HG03066 (cell line): Measurements from ENCODE around the gene MAP7.
"Not testable (repeated sequence)": the region's sequence is repeated elsewhere in the genome, so short reads cannot be mapped to it uniquely, and the experiment has no call there.

Experiments
- ATAC-seq: cut with Tn5 transposase; IDR thresholded peaks from one replicate; pipeline ENCODE4 v1.9.1; 2021; ENCODE audit warnings: low read depth; ENCODE audit not compliant: unreplicated experiment

Gene MAP7

DNA sequence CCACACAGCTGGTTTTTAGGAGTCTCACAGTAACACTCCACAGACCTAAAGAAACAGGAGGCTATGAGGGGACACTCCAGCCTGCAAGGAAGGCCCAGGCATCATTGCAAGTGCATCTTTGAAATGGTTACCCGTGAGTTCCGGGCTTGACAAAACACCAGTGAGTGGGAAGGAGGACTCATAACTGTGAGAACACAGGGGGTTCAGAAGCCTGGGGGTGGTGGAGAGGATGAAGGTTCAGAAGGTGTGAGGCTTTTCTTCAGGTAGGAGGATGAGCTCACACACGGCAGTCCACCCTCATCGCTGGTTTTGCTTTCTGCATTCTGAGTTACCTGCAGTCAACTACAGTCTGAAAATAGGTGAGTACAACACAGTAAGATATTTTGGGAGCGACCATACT is 39.9 kb downstream of the MAP7 start:
- ATAC-seq = no peak

GRCh38 chr6:136508725-136509392 is 41.4 kb downstream of the MAP7 start:
- ATAC-seq = no peak

DNA sequence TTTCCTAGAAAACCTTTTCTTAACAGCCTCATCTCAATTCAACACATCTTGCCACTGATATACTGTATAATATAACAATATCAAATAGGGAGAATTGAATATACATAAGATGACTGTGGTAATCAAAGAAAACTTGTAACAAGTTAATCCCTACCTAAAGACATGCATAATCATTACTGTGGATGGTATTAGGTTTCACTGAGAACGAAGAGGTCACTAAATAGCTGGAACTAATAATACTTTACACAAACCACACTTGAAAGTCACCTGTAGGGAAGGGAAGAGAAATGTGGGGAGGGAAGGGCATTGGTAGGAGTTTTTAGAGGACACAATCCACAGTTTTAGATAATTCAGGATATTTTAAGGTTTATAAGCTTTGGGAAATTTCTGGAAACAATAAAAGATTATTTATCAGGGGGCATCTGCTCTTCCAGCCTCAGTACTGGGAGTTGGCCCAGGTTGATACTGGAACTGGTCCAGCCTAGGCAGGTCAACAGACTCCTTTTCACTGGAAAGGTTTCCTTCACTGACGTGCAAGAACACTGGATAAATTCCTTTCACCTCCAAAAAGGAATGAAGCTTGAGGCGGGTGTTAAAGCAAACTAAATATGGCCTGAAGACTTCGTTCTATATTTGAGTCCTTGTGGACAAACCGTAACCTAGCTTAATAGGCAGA is 44.0 kb downstream of the MAP7 start:
- ATAC-seq = no peak

DNA sequence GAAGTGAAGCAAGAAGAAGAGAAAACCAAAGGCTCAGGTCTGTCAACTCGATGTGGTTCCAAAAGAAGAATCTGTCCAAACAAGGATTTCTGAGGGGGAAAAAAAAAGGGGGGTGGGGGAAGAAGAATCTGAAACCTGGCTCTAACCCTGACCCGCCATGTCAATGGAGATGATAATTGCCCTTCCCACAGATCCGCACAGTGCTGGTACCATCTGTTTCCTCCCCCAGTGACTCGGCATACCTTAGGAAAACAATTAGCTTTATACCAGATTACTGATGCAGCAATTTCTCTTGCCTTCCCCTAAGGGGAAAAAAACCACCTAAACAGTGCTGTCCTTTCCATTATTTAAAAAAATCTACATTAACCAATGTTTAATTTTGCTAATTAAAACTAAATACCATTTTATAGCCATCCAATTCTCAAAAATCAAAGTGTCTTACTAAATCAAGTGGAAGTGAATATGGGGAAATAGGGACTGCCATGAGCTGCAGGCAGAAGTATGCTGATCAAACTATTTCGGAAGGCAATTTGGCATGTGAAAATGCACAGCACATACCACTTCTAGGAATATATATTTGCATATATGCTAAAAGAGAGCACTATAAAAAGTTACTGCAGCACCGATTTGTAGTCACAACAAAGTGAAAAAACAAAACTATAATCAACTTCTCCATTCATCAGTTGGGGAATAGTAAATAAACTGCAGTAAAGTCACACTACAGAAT is 46.8 kb downstream of the MAP7 start:
- ATAC-seq = no peak

GRCh38 chr6:136502786-136503185 is 47.4 kb downstream of the MAP7 start:
- no peak for ATAC-seq

DNA sequence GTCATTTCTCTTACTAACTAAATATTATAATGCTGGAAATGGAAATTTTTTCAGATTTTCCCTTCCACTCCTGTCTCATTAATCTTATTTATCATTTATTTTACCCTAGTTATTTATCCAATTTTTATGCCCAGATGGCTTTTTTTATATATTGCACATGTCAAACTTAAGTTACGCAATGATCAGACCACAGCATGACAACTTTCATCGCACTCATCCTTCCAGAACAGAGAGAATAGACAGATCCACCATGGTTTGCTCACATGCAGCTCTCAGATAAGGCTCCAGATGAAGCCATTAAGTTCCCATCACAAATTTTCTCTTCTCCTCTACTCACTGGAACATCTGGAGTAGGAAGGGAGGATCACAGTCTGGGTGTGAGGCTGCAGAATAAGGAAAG is 48.7 kb downstream of the MAP7 start:
- no peak for ATAC-seq

- no peak for ATAC-seq
Measured at GRCh38 chr6:136501096-136501495, 49.1 kb downstream of the MAP7 start.

- no peak for ATAC-seq
Measured at GRCh38 chr6:136500414-136500813, 49.8 kb downstream of the MAP7 start.

GRCh38 chr6:136499370-136499769 is 50.9 kb downstream of the MAP7 start:
- no peak for ATAC-seq

GRCh38 chr6:136496449-136496848 is 53.8 kb downstream of the MAP7 start:
- ATAC-seq = not testable (repeated sequence)

DNA sequence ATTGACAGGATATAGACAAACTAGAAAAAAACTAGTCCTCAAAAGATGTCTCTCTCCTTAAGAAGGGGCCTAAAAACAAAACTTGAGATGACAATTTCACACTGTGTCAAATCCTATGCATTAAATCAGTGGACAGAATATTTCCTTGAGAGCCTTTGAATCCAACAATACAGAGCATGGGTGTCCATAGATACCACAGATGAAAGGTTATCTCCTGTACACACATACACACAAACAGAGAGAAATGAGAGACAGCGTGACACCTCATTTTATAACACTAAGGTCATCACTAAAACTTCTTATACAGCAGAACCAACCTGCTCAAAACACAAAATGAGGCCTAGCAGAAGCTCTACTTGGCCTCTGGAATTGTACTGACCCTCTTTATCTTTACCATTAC is 55.5 kb downstream of the MAP7 start:
- no peak for ATAC-seq

DNA sequence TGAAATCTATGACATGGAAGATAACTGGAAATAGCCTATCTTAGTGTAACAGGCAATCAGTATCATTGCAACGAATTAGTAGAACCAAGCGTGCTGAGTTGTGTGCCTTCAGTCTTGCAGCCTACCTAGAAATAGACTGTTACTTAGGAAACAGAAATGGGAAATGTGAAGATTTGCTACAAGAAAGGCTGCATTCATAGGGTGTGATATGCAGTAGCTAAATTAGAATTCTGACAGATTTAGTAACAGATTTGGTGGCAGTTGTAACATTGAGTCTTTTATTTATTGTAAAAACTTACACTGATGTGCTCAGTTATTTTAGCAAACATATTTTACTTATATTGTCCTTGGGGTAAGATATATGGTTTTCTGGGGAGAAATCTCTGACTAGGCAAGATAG is 56.2 kb downstream of the MAP7 start:
- ATAC-seq = no peak

- ATAC-seq = no peak
Measured at GRCh38 chr6:136492409-136492808, 57.8 kb downstream of the MAP7 start.

DNA sequence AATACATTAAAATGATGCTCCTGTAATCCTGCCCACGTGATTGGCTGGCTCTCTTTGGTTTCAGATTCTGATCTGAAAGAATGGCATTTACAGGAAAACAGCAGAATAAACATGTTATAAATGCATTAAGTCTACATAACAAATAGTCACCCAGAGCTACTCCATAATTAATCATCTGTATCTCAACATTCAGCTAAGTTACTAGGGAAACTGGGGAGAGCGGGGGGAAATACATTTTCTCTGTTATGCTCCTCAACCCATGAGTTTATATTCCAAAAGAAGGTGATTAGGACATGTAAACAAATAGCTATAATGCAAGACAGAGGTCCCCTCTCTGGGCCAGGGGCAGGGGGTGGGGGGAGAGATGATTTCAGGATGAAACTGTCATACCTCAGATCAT is 58.5 kb downstream of the MAP7 start:
- ATAC-seq = no peak

DNA sequence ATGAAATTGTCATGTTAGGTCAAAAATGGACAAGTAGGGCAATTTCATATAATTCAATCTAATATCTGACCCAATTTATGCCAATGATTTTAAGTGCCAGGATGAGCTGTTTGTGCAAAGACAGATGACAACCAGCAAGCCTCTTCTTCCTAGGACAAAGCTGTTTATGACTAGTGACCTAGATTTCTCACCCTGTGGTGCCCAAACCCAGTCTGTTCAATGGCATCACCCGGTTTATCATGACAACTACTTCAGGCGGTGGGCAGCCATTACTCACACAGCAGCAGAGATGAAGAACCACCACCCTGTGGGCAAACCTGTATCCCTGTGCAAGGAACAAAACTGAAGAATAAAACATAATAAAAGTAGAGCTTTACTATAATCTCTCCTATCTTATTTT is 59.0 kb downstream of the MAP7 start:
- ATAC-seq = no peak

GRCh38 chr6:136489689-136490033 is 60.6 kb downstream of the MAP7 start:
- not testable (repeated sequence) for ATAC-seq

DNA sequence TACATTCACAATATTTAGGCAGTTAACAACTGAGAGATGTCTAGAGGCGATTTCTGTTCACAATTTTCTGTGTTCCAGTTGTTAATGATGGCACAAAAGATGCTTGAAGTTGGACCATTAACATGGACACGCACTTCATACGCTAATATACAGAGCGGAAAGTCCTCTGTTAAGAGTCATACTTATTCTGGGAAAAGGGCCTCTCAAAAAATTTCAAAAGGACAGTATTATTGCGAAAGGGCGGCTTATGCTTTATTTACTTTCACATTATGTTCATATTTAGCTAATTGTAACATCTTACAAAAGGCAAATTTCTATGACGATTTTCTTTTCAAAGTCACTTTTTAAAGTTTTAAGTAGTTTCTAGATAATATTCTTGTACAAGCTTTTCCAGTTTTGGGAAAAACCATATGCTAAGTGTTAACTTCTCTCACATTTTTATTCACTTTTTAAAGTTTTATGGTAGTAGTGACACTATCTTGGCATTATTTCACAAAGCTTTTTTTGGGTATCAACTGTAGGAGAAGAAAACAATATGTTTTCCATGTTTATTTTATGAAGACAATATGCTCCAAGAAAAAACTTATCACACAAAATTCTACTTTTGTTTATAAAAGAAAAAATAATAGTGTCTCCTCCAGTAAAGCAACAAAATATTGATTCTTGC is 62.3 kb downstream of the MAP7 start:
- no peak for ATAC-seq

- no peak for ATAC-seq
Measured at GRCh38 chr6:136486357-136486756, 63.9 kb downstream of the MAP7 start.

- ATAC-seq = no peak
Measured at GRCh38 chr6:136483906-136484305, 66.3 kb downstream of the MAP7 start.

- not testable (repeated sequence) for ATAC-seq
Measured at GRCh38 chr6:136483005-136483404, 67.2 kb downstream of the MAP7 start.

DNA sequence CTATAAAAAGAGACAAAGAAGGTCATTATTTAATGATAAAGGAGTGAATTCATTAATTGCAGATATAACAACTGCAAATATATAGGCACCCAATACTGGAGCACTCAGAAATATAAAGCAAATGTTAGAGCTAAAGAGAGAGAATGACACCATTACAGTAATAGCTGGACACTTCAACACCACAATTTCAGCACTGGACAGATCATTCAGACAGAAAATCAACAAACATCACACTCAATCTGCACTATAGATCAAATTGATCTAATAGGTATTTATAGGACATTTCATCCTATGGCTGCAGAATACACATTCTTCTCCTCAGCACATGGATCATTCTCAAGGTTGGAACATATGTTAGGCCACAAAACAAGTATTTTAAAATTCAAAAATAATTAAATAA is 72.7 kb downstream of the MAP7 start:
- no peak for ATAC-seq
